SK-N-SH (cell line): Measurements from ENCODE around the gene IZUMO4. TPM values are rescaled to one million over a fixed set of nuclear protein-coding genes. Genes with fewer than 3 reads are reported as not detected.

Experiments used
- CTCF ChIA-PET: fragments of 300-600, 350-600 bp; formaldehyde crosslinking; extraction: SDS; loops from one replicate; lab custom pipeline; 2021; lab: Yijun Ruan, JAX
- POLR2A ChIA-PET: fragments of 350-600 bp; sonication (Branson Sonifier 250); formaldehyde crosslinking; extraction: SDS; loops from one replicate; lab custom pipeline; 2020; ENCODE audit warnings: antibody characterized with exemption, inconsistent platforms; lab: Yijun Ruan, JAX
- DNase-seq: peaks from one replicate; pipeline ENCODE4 v3.0.0; 2012
- H2AFZ ChIP-seq: fragments of 200-600 bp; sonication (generic); 2 replicates; pipeline ENCODE4 v1.8.1; 2016; ENCODE audit warnings: antibody characterized with exemption, mild to moderate bottlenecking, low read depth
- H3F3A ChIP-seq: fragments of 200-600 bp; sonication (generic); replicated peaks from 2 replicates; pipeline ENCODE3; 2016; ENCODE audit warnings: antibody characterized with exemption, mild to moderate bottlenecking; ENCODE audit not compliant: insufficient read depth
- H3K27ac ChIP-seq, 2 experiments: fragments of 200-500 bp in 1 of 2; fragments of 200-600 bp in 1 of 2; sonication (Bioruptor generic) in 1 of 2; sonication (generic), shearing (Covaris generic) in 1 of 2; 2 replicates each; pipeline versions ENCODE4 v1.5.1 to v1.6.1; 2014 to 2016; ENCODE audit warnings: low read depth in 2 of 2, inconsistent platforms in 1 of 2, low read length in 1 of 2, mild to moderate bottlenecking in 1 of 2, mixed read lengths in 1 of 2
- H3K27me3 ChIP-seq: fragments of 200-600 bp; sonication (generic), shearing (Covaris generic); 2 replicates; pipeline ENCODE4 v1.6.1; 2016; ENCODE audit warnings: mixed run types; ENCODE audit not compliant: insufficient read depth
- H3K36me3 ChIP-seq, 2 experiments: fragments of 200-500 bp in 1 of 2; fragments of 200-600 bp in 1 of 2; sonication (Bioruptor generic) in 1 of 2; sonication (generic) in 1 of 2; replicated peaks in 1 of 2; 2 replicates each; pipeline versions ENCODE3 to v1.5.1; 2014 to 2016; ENCODE audit warnings: low read length in 1 of 2, mild to moderate bottlenecking in 1 of 2; ENCODE audit not compliant: insufficient read depth in 2 of 2, control insufficient read depth in 1 of 2
- H3K4me1 ChIP-seq, 2 experiments: fragments of 200-500 bp in 1 of 2; fragments of 200-600 bp in 1 of 2; sonication (Bioruptor generic) in 1 of 2; sonication (generic), shearing (Covaris generic) in 1 of 2; 2 replicates each; pipeline versions ENCODE4 v1.5.1 to v1.6.1; 2014 to 2016; ENCODE audit warnings: low read depth in 1 of 2, low read length in 1 of 2, mixed run types in 1 of 2; ENCODE audit not compliant: insufficient read depth in 2 of 2, control insufficient read depth in 1 of 2
- H3K4me2 ChIP-seq: fragments of 200-600 bp; sonication (generic), shearing (Covaris generic); 2 replicates; pipeline ENCODE4 v1.6.1; 2017; ENCODE audit warnings: mixed run types
- H3K4me3 ChIP-seq, 2 experiments: fragments of 200-500 bp in 1 of 2; fragments of 200-600 bp in 1 of 2; sonication (Bioruptor generic) in 1 of 2; sonication (generic), shearing (Covaris generic) in 1 of 2; 2 replicates each; pipeline versions ENCODE4 v1.5.1 to v1.8.1; 2014 to 2016; ENCODE audit warnings: low read depth in 2 of 2, inconsistent platforms in 1 of 2, low read length in 1 of 2, mild to moderate bottlenecking in 1 of 2, mixed read lengths in 1 of 2, moderate library complexity in 1 of 2
- H3K79me2 ChIP-seq: fragments of 200-600 bp; sonication (generic); 2 replicates; pipeline ENCODE4 v1.8.1; 2017; ENCODE audit warnings: mild to moderate bottlenecking; ENCODE audit not compliant: insufficient read depth
- H3K9ac ChIP-seq: fragments of 200-600 bp; sonication (generic); 2 replicates; pipeline ENCODE4 v1.6.1; 2017; ENCODE audit warnings: mixed run types
- H3K9me2 ChIP-seq: fragments of 200-600 bp; sonication (generic); 2 replicates; pipeline ENCODE4 v1.6.1; 2017; ENCODE audit warnings: mixed run types
- H3K9me3 ChIP-seq: fragments of 200-600 bp; sonication (generic); 2 replicates; pipeline ENCODE4 v1.6.1; 2017; ENCODE audit warnings: mixed run types, mild to moderate bottlenecking, moderate library complexity
- H4K20me1 ChIP-seq: fragments of 200-600 bp; sonication (generic); 2 replicates; pipeline ENCODE4 v1.6.1; 2017; ENCODE audit warnings: mild to moderate bottlenecking, mixed run types; ENCODE audit not compliant: insufficient read depth
- CHD2 ChIP-seq: fragments of 150-350 bp; IDR thresholded peaks from 2 replicates; pipeline ENCODE4 v1.6.1; 2018; ENCODE audit warnings: low read length; ENCODE audit not compliant: partially characterized antibody
- ELF1 ChIP-seq: IDR thresholded peaks from 2 replicates; pipeline ENCODE4 v1.4.0; 2012
- GABPA ChIP-seq: IDR thresholded peaks from 2 replicates; pipeline ENCODE4 v1.4.0; 2012; ENCODE audit warnings: low read depth, mild to moderate bottlenecking
- MXI1 ChIP-seq: IDR thresholded peaks from 2 replicates; pipeline ENCODE4 v1.6.1; 2012; ENCODE audit warnings: mild to moderate bottlenecking, low read depth, low read length, improper control_type of control experiment
- NRF1 ChIP-seq: IDR thresholded peaks from 2 replicates; pipeline ENCODE4 v1.6.1; 2012; ENCODE audit warnings: low read depth, mild to moderate bottlenecking, low read length
- POLR2AphosphoS5 ChIP-seq: IDR thresholded peaks from 2 replicates; pipeline ENCODE4 v1.6.1; 2012; ENCODE audit warnings: low read depth, low read length
- RCOR1 ChIP-seq: fragments of 150-350 bp; IDR thresholded peaks from 2 replicates; pipeline ENCODE4 v1.6.1; 2017; ENCODE audit warnings: antibody characterized with exemption, low read length
- RFX5 ChIP-seq: IDR thresholded peaks from 2 replicates; pipeline ENCODE4 v1.6.1; 2012; ENCODE audit warnings: mild to moderate bottlenecking, improper control_type of control experiment, low read length
- RXRA ChIP-seq: IDR thresholded peaks from 2 replicates; pipeline ENCODE4 v1.4.0; 2012; ENCODE audit warnings: low read depth, mild to moderate bottlenecking, borderline replicate concordance
- SIN3A ChIP-seq: IDR thresholded peaks from 2 replicates; pipeline ENCODE4 v1.6.1; 2012; ENCODE audit warnings: low read depth, mild to moderate bottlenecking, low read length, moderate library complexity, borderline replicate concordance
- USF1 ChIP-seq: IDR thresholded peaks from 2 replicates; pipeline ENCODE4 v1.4.0; 2012; ENCODE audit warnings: low read depth, borderline replicate concordance
- USF2 ChIP-seq: fragments of 150-350 bp; IDR thresholded peaks from 2 replicates; pipeline ENCODE4 v1.6.1; 2017; ENCODE audit warnings: antibody characterized with exemption, low read length, low read depth, borderline replicate concordance
- ZBTB33 ChIP-seq: IDR thresholded peaks from 2 replicates; pipeline ENCODE4 v1.4.0; 2012; ENCODE audit warnings: low read depth, borderline replicate concordance
- WGBS: methylation state at CpG from one replicate; pipeline ENCODE4 v1.1.6; 2017; ENCODE audit warnings: low lambda C conversion rate; 5-methylcytosine and 5-hydroxymethylcytosine counted together
- polyA plus RNA-seq, 3 experiments: library from polyadenylated mRNA; depleted of rRNA; stranded (reverse); fragments of >200 nt; gene quantifications; 2 replicates each; pipeline ENCODE4 v1.2.3, GENCODE V29; 2012

The IZUMO4 gene
- polyA plus RNA-seq, 1 of the 3 experiments (the other 2 are of a cell fraction), result 4.6 TPM

- H2AFZ ChIP-seq, result no peak overlapping the region
- CTCF ChIA-PET, result interaction anchor here (0.6 to 1.8 kb wide), 4 partner anchors 14 to 694 kb away, joined by 3 to 6 read pairs (median 4); no protein-coding TSS in a partner anchor
- 34% methylated on average over 9 of the region's 22 CpGs for WGBS
Observed at GRCh38 chr19:2055931-2056836, 40.5 kb upstream of the IZUMO4 start.

GRCh38 chr19:2056837-2057192 lies 39.9 kb upstream of the IZUMO4 start:
- DNase-seq, result no peak
- no peaks in the 10 kb centered on the region for H3K9me2 ChIP-seq
- no peaks in the 10 kb centered on the region for H3K36me3 ChIP-seq
- H3F3A ChIP-seq, result peaks cover 22% of the 10 kb centered on the region
- no peak overlapping the region for H3K4me2 ChIP-seq
- H3K4me1 ChIP-seq, result peaks cover 29 to 50% of the 10 kb centered on the region in 2 experiments; a peak in 3 of 4 replicates
- H3K4me3 ChIP-seq, result no peak overlapping the region
- H3K79me2 ChIP-seq, result no peaks in the 10 kb centered on the region; the same call in 1 of the 2 replicates
- H3K9ac ChIP-seq, result no peak overlapping the region
- H3K27ac ChIP-seq, result peak overlapping the region in 1 of 2 experiments; percentile 34; a peak in 1 of 4 replicates
- no peak overlapping the region for H2AFZ ChIP-seq
- H3K9me3 ChIP-seq, result no peaks in the 10 kb centered on the region
- H4K20me1 ChIP-seq, result no peaks in the 10 kb centered on the region
- CTCF ChIA-PET, result interaction anchor here (1.0 to 1.8 kb wide), 2 partner anchors 13 to 38 kb away, joined by 6 read pairs; no protein-coding TSS in a partner anchor
- POLR2A ChIA-PET, result no interaction called here
- WGBS, result 88% methylated on average over 4 of the region's 5 CpGs
- TF ChIP-seq ZBTB33 (no peak), RCOR1 (no peak), USF1 (no peak)
- H3K27me3 ChIP-seq, result no peaks in the 10 kb centered on the region

More at GRCh38 chr19:2055931-2056836, 40.5 kb upstream of the IZUMO4 start:
- Histone ChIP-seq H3K9me3 (no peaks in the 10 kb centered on the region), H4K20me1 (no peaks in the 10 kb centered on the region), H3K27ac (peak overlapping the region; percentile 55 to 82), H3K4me3 (no peak overlapping the region), H3K27me3 (no peaks in the 10 kb centered on the region), H3K36me3 (no peaks in the 10 kb centered on the region), H3F3A (peaks cover 22% of the 10 kb centered on the region), H3K79me2 (no peaks in the 10 kb centered on the region; the same call in 1 of the 2 replicates), H3K9me2 (no peaks in the 10 kb centered on the region), H3K9ac (peak overlapping the region; percentile 44), H3K4me2 (peak overlapping the region; percentile 77; the same call in 1 of the 2 replicates), H3K4me1 (peaks cover 31 to 55% of the 10 kb centered on the region in 2 experiments; a peak in 3 of 4 replicates)
- peak; percentile 61 for DNase-seq
- POLR2A ChIA-PET, result no interaction called here
- TF ChIP-seq SIN3A (no peak), RFX5 (no peak), NRF1 (no peak), GABPA (peak; percentile 62; the same call in 1 of the 2 replicates), POLR2AphosphoS5 (peak; percentile 32; the same call in 1 of the 2 replicates), MXI1 (no peak), RXRA (no peak), CHD2 (peak; percentile 11), USF2 (no peak), ELF1 (no peak)
